Activated T-helper 17 cell treated with anti-CD3 and anti-CD28 coated beads, Interleukin-2, amount 50 U/mL, for 72 hours (primary cell): ENCODE measurements around the gene GPBP1. TPM values are rescaled to one million over a fixed set of nuclear protein-coding genes. Genes with fewer than 3 reads are reported as not detected.
"Not testable (repeated sequence)": the region's sequence is repeated elsewhere in the genome, so short reads cannot be mapped to it uniquely, and the experiment has no call there.

Experiments used
- ATAC-seq: fragments of 150-1000 bp; cut with Tn5 transposase; replicated peaks from 2 replicates; pipeline ENCODE4 v1.10.0; 2021; ENCODE audit warnings: mild to moderate bottlenecking, moderate library complexity
- H3K27ac Mint-ChIP-seq: one replicate; pipeline ENCODE4 v1.8.0; 2022; ENCODE audit warnings: mixed read lengths
- H3K27me3 Mint-ChIP-seq: one replicate; pipeline ENCODE4 v1.8.0; 2022; ENCODE audit warnings: mixed read lengths
- H3K36me3 Mint-ChIP-seq: one replicate; pipeline ENCODE4 v1.8.0; 2022; ENCODE audit warnings: low read depth, mild to moderate bottlenecking, mixed read lengths
- H3K4me1 Mint-ChIP-seq: one replicate; pipeline ENCODE4 v1.8.0; 2022; ENCODE audit warnings: mixed read lengths
- H3K4me3 Mint-ChIP-seq: one replicate; pipeline ENCODE4 v1.8.0; 2022; ENCODE audit warnings: mild to moderate bottlenecking, mixed read lengths
- H3K9me3 Mint-ChIP-seq: one replicate; pipeline ENCODE4 v1.8.0; 2022; ENCODE audit warnings: mixed read lengths
- total RNA-seq, 2 donors: library from RNA; stranded (reverse); gene quantifications; one replicate each; pipeline ENCODE4 v1.2.3, GENCODE V29; 2022

The GPBP1 gene
- total RNA-seq, 2 donors from 2014 or later = 83.6 to 123 TPM

DNA sequence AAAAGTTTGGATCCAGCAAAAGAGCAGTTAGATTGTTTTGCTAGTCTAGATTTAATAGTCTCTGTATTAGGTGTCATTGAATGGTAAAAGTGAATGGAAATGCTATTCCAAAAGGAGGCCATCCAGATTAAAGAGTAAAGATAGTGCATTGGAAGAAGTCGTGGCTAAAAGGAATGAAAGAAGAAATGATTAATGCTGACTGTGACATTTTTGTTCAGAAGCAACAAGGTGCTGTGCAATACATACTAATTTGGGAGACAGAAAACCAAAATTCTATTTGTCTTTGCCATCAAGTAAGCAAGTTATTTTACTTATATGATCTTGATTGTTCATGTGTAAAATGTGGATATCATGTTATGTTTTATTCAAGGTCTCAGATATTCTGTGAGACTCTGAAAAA, 85.1 kb downstream of the GPBP1 start:
- H3K36me3 Mint-ChIP-seq = peaks cover 100% of the 10 kb centered on the region
- ATAC-seq = no peak

GRCh38 chr5:57259704-57260103, 85.8 kb downstream of the GPBP1 start:
- Mint-ChIP-seq H3K9me3 (no peaks in the 10 kb centered on the region), H3K27ac (peak overlapping the region; percentile 36), H3K36me3 (peaks cover 94% of the 10 kb centered on the region), H3K27me3 (no peaks in the 10 kb centered on the region), H3K4me1 (peaks cover 33% of the 10 kb centered on the region), H3K4me3 (no peak overlapping the region)
- ATAC-seq = no peak

More for the DNA sequence above, 85.1 kb downstream of the GPBP1 start:
- no peaks in the 10 kb centered on the region for H3K27me3 Mint-ChIP-seq
- H3K4me3 Mint-ChIP-seq = peak overlapping the region; percentile 34
- peak overlapping the region; percentile 27 for H3K27ac Mint-ChIP-seq
- H3K9me3 Mint-ChIP-seq = no peaks in the 10 kb centered on the region
- H3K4me1 Mint-ChIP-seq = peaks cover 33% of the 10 kb centered on the region

- Mint-ChIP-seq H3K27me3 (no peaks in the 10 kb centered on the region), H3K4me1 (peaks cover 31% of the 10 kb centered on the region)
- ATAC-seq = peak; percentile 71
These were observed 88.7 kb downstream of the GPBP1 start for GRCh38 chr5:57262541-57262940.

DNA sequence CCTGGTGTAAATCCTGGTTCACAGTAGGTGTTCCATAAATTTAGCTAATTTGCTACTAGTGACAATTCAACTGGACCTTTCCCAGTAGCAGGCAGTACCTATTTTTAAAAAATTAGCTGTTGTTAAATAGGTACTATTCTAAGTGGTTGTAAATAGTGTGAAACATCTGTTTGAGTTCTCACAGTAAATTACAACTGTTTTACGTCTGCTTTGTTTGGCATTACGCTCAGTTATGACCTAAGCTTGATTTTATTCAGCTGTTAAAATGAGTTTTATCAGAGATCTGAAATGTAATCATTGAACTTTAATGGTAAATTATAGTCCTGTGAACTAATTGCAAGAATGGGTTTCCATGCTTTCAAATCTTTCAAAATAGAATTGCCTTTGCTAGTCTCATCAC, 93.9 kb downstream of the GPBP1 start:
- H3K27me3 Mint-ChIP-seq = no peaks in the 10 kb centered on the region
- no peak for ATAC-seq
- H3K4me1 Mint-ChIP-seq = no peaks in the 10 kb centered on the region
- H3K4me3 Mint-ChIP-seq = no peak overlapping the region
- H3K27ac Mint-ChIP-seq = no peak overlapping the region
- no peaks in the 10 kb centered on the region for H3K9me3 Mint-ChIP-seq
- peaks cover 13% of the 10 kb centered on the region for H3K36me3 Mint-ChIP-seq

More at GRCh38 chr5:57262541-57262940, 88.7 kb downstream of the GPBP1 start:
- peaks cover 66% of the 10 kb centered on the region for H3K36me3 Mint-ChIP-seq
- H3K4me3 Mint-ChIP-seq = no peak overlapping the region
- H3K9me3 Mint-ChIP-seq = no peaks in the 10 kb centered on the region
- peak overlapping the region; percentile 26 for H3K27ac Mint-ChIP-seq

- Mint-ChIP-seq H3K4me1 (no peaks in the 10 kb centered on the region), H3K4me3 (no peak overlapping the region), H3K27ac (no peak overlapping the region), H3K27me3 (peaks cover 8% of the 10 kb centered on the region), H3K36me3 (no peaks in the 10 kb centered on the region), H3K9me3 (no peaks in the 10 kb centered on the region)
- ATAC-seq = peak; percentile 66
These were observed 102.5 kb downstream of the GPBP1 start for GRCh38 chr5:57276353-57276752.

DNA sequence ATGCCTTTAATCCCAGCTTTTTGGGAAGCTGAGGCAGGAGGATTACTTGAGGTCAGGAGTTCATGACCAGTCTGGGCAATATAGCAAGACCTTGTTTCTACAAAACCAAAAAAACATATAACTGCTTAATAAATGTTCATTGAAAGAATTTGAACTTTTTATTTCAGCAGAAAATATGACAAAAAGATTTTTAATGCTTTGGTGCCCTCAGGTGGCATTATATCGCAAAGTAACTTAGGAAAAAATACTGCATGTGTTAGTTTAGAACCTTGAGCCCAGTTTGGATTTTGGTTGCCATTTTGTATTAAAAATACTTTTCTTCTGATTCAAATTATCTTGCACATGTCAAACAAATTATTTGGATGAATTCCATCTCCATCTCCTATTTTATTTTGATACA, 103.2 kb downstream of the GPBP1 start:
- Mint-ChIP-seq H3K27ac (no peak overlapping the region), H3K9me3 (no peaks in the 10 kb centered on the region), H3K27me3 (peaks cover 8% of the 10 kb centered on the region), H3K4me1 (no peaks in the 10 kb centered on the region), H3K4me3 (no peak overlapping the region), H3K36me3 (no peaks in the 10 kb centered on the region)
- no peak for ATAC-seq

DNA sequence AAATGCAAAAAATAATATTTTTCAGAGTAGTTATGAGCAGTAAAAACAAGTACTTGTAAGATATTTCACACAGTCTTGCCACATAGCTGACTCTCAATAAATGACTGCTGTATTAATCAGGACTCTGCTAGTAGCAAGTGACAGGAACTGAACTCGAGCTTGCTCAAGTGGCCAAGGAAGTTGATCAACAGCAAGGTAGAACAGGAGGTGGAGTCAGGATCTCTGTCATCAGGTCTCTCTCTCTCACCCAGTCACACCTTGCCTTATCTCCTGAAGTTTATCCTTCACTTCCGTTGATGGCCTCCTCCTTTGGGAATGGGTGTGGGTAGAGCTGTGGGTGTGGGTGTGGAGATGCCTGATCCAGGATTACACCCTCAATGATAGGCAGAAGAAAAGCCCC, 107.0 kb downstream of the GPBP1 start:
- ATAC-seq = no peak
- H3K4me1 Mint-ChIP-seq = no peaks in the 10 kb centered on the region
- no peaks in the 10 kb centered on the region for H3K36me3 Mint-ChIP-seq
- no peak overlapping the region for H3K4me3 Mint-ChIP-seq
- H3K27me3 Mint-ChIP-seq = peaks cover 18% of the 10 kb centered on the region
- no peak overlapping the region for H3K27ac Mint-ChIP-seq
- peaks cover 7% of the 10 kb centered on the region for H3K9me3 Mint-ChIP-seq

DNA sequence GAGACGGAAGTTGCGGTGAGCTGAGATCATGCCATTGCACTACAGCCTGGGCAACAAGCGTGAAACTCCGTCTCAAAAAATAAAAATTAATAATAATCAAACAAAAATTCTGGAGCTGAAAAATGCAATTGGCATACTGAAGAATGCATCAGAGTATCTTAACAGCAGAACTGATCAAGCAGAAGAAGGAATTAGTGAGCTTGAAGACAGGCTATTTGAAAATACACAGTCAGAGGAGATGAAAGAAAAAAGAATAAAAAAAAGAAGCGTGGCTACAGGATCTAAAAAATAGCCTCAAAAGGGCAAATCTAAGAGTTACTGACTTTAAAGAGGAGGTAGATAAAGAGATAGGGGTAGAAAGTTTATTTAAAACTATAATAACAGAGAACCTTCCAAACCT, 111.2 kb downstream of the GPBP1 start:
- H3K9me3 Mint-ChIP-seq, H3K27ac Mint-ChIP-seq, H3K36me3 Mint-ChIP-seq, H3K4me1 Mint-ChIP-seq, H3K4me3 Mint-ChIP-seq, ATAC-seq: not testable (repeated sequence)
- H3K27me3 Mint-ChIP-seq = peaks cover 14% of the 10 kb centered on the region

GRCh38 chr5:57291894-57292293, 118.0 kb downstream of the GPBP1 start:
- Mint-ChIP-seq H3K27ac (no peak overlapping the region), H3K4me1 (no peaks in the 10 kb centered on the region), H3K36me3 (no peaks in the 10 kb centered on the region), H3K27me3 (no peaks in the 10 kb centered on the region), H3K9me3 (no peaks in the 10 kb centered on the region), H3K4me3 (no peak overlapping the region)
- ATAC-seq = no peak

GRCh38 chr5:57292336-57292735, 118.5 kb downstream of the GPBP1 start:
- no peak for ATAC-seq
- no peaks in the 10 kb centered on the region for H3K9me3 Mint-ChIP-seq
- no peak overlapping the region for H3K27ac Mint-ChIP-seq
- no peaks in the 10 kb centered on the region for H3K4me1 Mint-ChIP-seq
- H3K36me3 Mint-ChIP-seq = no peaks in the 10 kb centered on the region
- H3K4me3 Mint-ChIP-seq = no peak overlapping the region
- no peaks in the 10 kb centered on the region for H3K27me3 Mint-ChIP-seq

- Mint-ChIP-seq H3K4me1 (peaks cover 20% of the 10 kb centered on the region), H3K27me3 (no peaks in the 10 kb centered on the region), H3K36me3 (no peaks in the 10 kb centered on the region), H3K9me3 (no peaks in the 10 kb centered on the region), H3K4me3 (peak overlapping the region; percentile 73), H3K27ac (peak overlapping the region; percentile 72)
- peak; percentile 22 for ATAC-seq
These were observed 124.6 kb downstream of the GPBP1 start for GRCh38 chr5:57298295-57298984.

GRCh38 chr5:57298985-57299491, 125.2 kb downstream of the GPBP1 start:
- Mint-ChIP-seq H3K9me3 (no peaks in the 10 kb centered on the region), H3K36me3 (no peaks in the 10 kb centered on the region), H3K4me1 (peaks cover 20% of the 10 kb centered on the region), H3K4me3 (peak overlapping the region; percentile 73), H3K27ac (peak overlapping the region; percentile 72), H3K27me3 (no peaks in the 10 kb centered on the region)
- peak; percentile 69 for ATAC-seq

DNA sequence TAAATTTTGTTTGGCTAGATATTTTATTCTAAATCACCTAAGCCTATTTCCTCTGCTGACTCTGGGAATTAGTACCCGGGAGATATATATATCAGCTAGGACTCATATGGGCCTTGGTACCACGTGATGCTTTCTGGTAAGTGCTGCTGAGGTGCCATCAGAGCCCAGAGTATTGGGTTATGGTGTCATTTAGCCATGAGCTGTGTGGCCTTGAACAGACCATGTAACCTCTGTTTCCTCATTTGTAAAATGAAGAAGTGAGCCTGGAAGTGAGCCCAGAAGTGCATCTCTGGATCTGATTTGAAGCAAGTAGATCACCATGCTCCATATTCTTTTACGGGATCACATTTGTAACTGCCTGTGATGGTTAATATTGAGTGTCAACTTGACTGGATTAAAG, 126.1 kb downstream of the GPBP1 start:
- Mint-ChIP-seq H3K36me3 (no peaks in the 10 kb centered on the region), H3K9me3 (no peaks in the 10 kb centered on the region), H3K4me1 (peaks cover 20% of the 10 kb centered on the region), H3K27me3 (no peaks in the 10 kb centered on the region), H3K27ac (no peak overlapping the region), H3K4me3 (no peak overlapping the region)
- ATAC-seq = no peak

GRCh38 chr5:57302164-57302563, 128.3 kb downstream of the GPBP1 start:
- peak; percentile 57 for ATAC-seq
- Mint-ChIP-seq H3K4me1 (peaks cover 20% of the 10 kb centered on the region), H3K4me3 (peak overlapping the region; percentile 34), H3K27me3 (no peaks in the 10 kb centered on the region), H3K9me3 (no peaks in the 10 kb centered on the region), H3K27ac (peak overlapping the region; percentile 31), H3K36me3 (no peaks in the 10 kb centered on the region)

- ATAC-seq = peak; percentile 67
- peaks cover 20% of the 10 kb centered on the region for H3K4me1 Mint-ChIP-seq
- peak overlapping the region; percentile 31 for H3K27ac Mint-ChIP-seq
- no peaks in the 10 kb centered on the region for H3K36me3 Mint-ChIP-seq
- H3K9me3 Mint-ChIP-seq = no peaks in the 10 kb centered on the region
- peak overlapping the region; percentile 34 for H3K4me3 Mint-ChIP-seq
- H3K27me3 Mint-ChIP-seq = no peaks in the 10 kb centered on the region
These were observed 128.8 kb downstream of the GPBP1 start for GRCh38 chr5:57302643-57303042.
